Fibroblast of lung (primary cell): ENCODE data around the gene TSPAN5. TPM values are rescaled to one million over a fixed set of nuclear protein-coding genes. Genes with fewer than 3 reads are reported as not detected.

Source experiments
- DNase-seq, 2 donors: peaks; one replicate each; pipeline versions ENCODE4 v3.0.0 to v3.0.0-alpha.2; 2010; ENCODE audit warnings: low read depth in 2 of 2
- H2AFZ ChIP-seq: 2 replicates; pipeline ENCODE4 v1.5.1; 2012; ENCODE audit warnings: low read length, control low read depth, inconsistent platforms
- H3K27ac ChIP-seq: 2 replicates; pipeline ENCODE4 v1.5.1; 2011; ENCODE audit warnings: low read length, control low read depth; ENCODE audit not compliant: insufficient read depth
- H3K27me3 ChIP-seq: 2 replicates; pipeline ENCODE4 v1.5.1; 2011; ENCODE audit warnings: mild to moderate bottlenecking, low read length; ENCODE audit not compliant: control insufficient read depth, insufficient read depth
- H3K36me3 ChIP-seq: 2 replicates; pipeline ENCODE4 v1.5.1; 2011; ENCODE audit warnings: low read length; ENCODE audit not compliant: control insufficient read depth, insufficient read depth
- H3K4me1 ChIP-seq: 2 replicates; pipeline ENCODE4 v1.5.1; 2011; ENCODE audit warnings: low read length; ENCODE audit not compliant: control insufficient read depth, insufficient read depth; ENCODE audit errors: extremely low read depth
- H3K4me2 ChIP-seq: 2 replicates; pipeline ENCODE4 v1.5.1; 2011; ENCODE audit warnings: low read length, control low read depth; ENCODE audit not compliant: insufficient read depth; ENCODE audit errors: extremely low read depth
- H3K4me3 ChIP-seq, 4 experiments: fragments of 200-600 bp in 1 of 4; sonication (generic) in 1 of 4; replicated peaks in 1 of 4; 2 replicates each; pipeline ENCODE4 v1.5.1; 2011 to 2016; ENCODE audit warnings: low read length in 4 of 4, low read depth in 3 of 4, mild to moderate bottlenecking in 3 of 4, control low read depth in 2 of 4, inconsistent platforms in 1 of 4, mixed read lengths in 1 of 4; ENCODE audit not compliant: insufficient read depth in 1 of 4; ENCODE audit errors: control extremely low read depth in 1 of 4
- H3K79me2 ChIP-seq: 2 replicates; pipeline ENCODE4 v1.5.1; 2012; ENCODE audit warnings: mild to moderate bottlenecking, low read length, inconsistent platforms; ENCODE audit not compliant: control insufficient read depth, insufficient read depth
- H3K9ac ChIP-seq: 2 replicates; pipeline ENCODE4 v1.5.1; 2011; ENCODE audit warnings: mild to moderate bottlenecking, low read length, control low read depth; ENCODE audit not compliant: insufficient read depth
- H3K9me3 ChIP-seq: 2 replicates; pipeline ENCODE4 v1.5.1; 2012; ENCODE audit warnings: low read depth, low read length; ENCODE audit not compliant: control insufficient read depth, insufficient read depth
- H4K20me1 ChIP-seq: 2 replicates; pipeline ENCODE4 v1.5.1; 2011; ENCODE audit warnings: low read length; ENCODE audit not compliant: control insufficient read depth, insufficient read depth; ENCODE audit errors: extremely low read depth
- EZH2 ChIP-seq: IDR thresholded peaks from 2 replicates; pipeline ENCODE4 v1.5.1; 2012; ENCODE audit warnings: low read length, control low read depth, mild to moderate bottlenecking; ENCODE audit errors: missing control alignments
- polyA plus RNA-seq, 2 donors: library from polyadenylated mRNA; depleted of rRNA in 1 of 2; stranded (reverse) in 1 of 2; unstranded in 1 of 2; fragments of >200 nt; gene quantifications; 2 replicates each; pipeline ENCODE4 v1.2.1, GENCODE V29; 2011 to 2012; ENCODE audit warnings: missing spikeins in 1 of 2
- total RNA-seq: library from RNA; depleted of rRNA; stranded (reverse); fragments of >200 nt; gene quantifications from 2 replicates; pipeline ENCODE4 v1.2.1, GENCODE V29; 2014
- TF ChIP-seq, protein P1 (sequence below), 2 donors: IDR thresholded peaks in 1 of 2; conservative IDR thresholded peaks in 1 of 2; 1 replicate in 1 of 2; 2 replicates in 1 of 2; pipeline ENCODE4 v1.5.1; 2011 to 2012; ENCODE audit warnings: low read length in 2 of 2, control low read depth in 1 of 2, inconsistent platforms in 1 of 2, low read depth in 1 of 2, mild to moderate bottlenecking in 1 of 2

The TSPAN5 gene
- total and polyA plus RNA-seq, 2 donors (not counting 1 experiment from before 2014, with no cell fraction given) = 109 to 129 TPM

DNA sequence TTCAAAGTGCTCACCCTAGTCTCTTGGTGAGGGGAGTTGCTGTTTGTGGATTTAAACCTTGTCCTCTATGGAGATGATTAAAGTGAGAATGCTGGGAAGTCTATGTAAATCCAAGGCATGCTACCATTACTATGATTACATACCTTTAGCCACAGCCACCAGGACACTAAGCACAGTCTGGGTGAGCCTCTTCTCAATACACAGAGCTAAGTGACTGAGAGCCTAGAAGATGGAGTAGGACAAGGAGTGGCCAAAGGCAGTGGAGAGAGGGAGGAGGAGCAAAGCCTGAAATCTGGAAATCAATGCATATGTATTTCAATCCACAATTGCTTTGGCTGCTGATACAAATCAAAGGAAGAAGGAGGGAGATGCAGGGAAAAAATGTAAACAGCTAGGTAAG lies 12.7 kb upstream of the TSPAN5 start:
- Histone ChIP-seq H3K9ac (no peak overlapping the region), H3K27me3 (no peaks in the 10 kb centered on the region), H3K27ac (no peak overlapping the region)

DNA sequence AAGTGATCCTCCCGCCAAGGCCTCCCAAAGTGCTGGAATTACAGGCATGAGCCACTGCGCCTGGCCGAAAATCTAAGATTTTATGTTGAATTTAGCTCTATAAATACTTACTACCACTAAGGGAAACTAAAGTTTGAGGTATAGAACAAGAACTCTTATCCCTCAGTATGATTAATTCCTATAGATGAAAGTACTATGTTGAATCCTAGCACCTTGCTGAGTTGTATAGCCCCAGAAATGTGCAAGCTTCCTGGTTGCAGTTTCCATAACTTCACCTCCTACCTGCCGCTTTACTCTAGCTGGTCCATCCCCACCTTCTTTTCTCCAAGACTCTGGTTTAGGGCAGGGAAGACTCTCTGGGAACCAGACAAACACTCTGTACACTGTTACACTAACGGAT lies 11.8 kb upstream of the TSPAN5 start:
- no peak overlapping the region for H3K27ac ChIP-seq
- no peak overlapping the region for H2AFZ ChIP-seq
- DNase-seq = no peak
- H3K36me3 ChIP-seq = no peaks in the 10 kb centered on the region
- H4K20me1 ChIP-seq = no peaks in the 10 kb centered on the region
- H3K27me3 ChIP-seq = no peaks in the 10 kb centered on the region
- TF ChIP-seq, protein P1, sequence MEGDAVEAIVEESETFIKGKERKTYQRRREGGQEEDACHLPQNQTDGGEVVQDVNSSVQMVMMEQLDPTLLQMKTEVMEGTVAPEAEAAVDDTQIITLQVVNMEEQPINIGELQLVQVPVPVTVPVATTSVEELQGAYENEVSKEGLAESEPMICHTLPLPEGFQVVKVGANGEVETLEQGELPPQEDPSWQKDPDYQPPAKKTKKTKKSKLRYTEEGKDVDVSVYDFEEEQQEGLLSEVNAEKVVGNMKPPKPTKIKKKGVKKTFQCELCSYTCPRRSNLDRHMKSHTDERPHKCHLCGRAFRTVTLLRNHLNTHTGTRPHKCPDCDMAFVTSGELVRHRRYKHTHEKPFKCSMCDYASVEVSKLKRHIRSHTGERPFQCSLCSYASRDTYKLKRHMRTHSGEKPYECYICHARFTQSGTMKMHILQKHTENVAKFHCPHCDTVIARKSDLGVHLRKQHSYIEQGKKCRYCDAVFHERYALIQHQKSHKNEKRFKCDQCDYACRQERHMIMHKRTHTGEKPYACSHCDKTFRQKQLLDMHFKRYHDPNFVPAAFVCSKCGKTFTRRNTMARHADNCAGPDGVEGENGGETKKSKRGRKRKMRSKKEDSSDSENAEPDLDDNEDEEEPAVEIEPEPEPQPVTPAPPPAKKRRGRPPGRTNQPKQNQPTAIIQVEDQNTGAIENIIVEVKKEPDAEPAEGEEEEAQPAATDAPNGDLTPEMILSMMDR (conservative IDR thresholded peaks at IDR 0.05 in 1 of 2, IDR thresholded peaks at IDR 0.05 in 1 of 2; ENCODE audit: low read depth in 1 of 2, low read length in 2 of 2) = no peak
- no peak for TF ChIP-seq EZH2
- no peak overlapping the region for H3K9ac ChIP-seq
- H3K79me2 ChIP-seq = no peaks in the 10 kb centered on the region
- no peaks in the 10 kb centered on the region for H3K4me1 ChIP-seq
- H3K4me3 ChIP-seq = no peak overlapping the region
- H3K4me2 ChIP-seq = no peak overlapping the region
- no peaks in the 10 kb centered on the region for H3K9me3 ChIP-seq

More for the DNA sequence above, 12.7 kb upstream of the TSPAN5 start:
- no peaks in the 10 kb centered on the region for H4K20me1 ChIP-seq
- H3K36me3 ChIP-seq = no peaks in the 10 kb centered on the region
- no peak overlapping the region for H2AFZ ChIP-seq
- no peaks in the 10 kb centered on the region for H3K9me3 ChIP-seq
- H3K4me1 ChIP-seq = no peaks in the 10 kb centered on the region
- no peak for TF ChIP-seq EZH2
- TF ChIP-seq, protein P1 (conservative IDR thresholded peaks at IDR 0.05 in 1 of 2, IDR thresholded peaks at IDR 0.05 in 1 of 2; ENCODE audit: low read depth in 1 of 2, low read length in 2 of 2) = no peak
- H3K79me2 ChIP-seq = no peaks in the 10 kb centered on the region
- no peak overlapping the region for H3K4me3 ChIP-seq
- no peak for DNase-seq
- H3K4me2 ChIP-seq = no peak overlapping the region

DNA sequence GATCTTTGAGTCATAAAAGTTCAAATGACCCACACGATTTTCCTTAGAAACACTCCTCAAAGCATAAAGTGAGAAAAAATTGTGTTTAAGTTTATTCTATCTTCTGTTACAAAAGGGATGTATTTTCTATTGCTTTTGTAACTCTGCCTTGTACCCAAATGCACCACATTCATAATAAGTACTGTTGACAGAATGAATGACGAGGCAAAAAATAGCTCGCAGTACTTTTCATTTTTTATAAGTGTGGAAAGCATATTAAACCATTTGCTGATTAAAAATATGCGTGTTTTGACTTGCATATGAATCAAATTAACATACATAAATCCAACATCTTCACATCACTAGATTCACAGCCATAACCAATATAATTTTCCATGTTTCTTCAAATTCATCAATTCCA lies 11.2 kb upstream of the TSPAN5 start:
- no peak overlapping the region for H3K4me2 ChIP-seq
- H3K36me3 ChIP-seq = no peaks in the 10 kb centered on the region
- H3K79me2 ChIP-seq = no peaks in the 10 kb centered on the region
- H3K9ac ChIP-seq = no peak overlapping the region
- DNase-seq = no peak
- H3K4me1 ChIP-seq = no peaks in the 10 kb centered on the region
- no peaks in the 10 kb centered on the region for H3K9me3 ChIP-seq
- TF ChIP-seq, protein P1 (conservative IDR thresholded peaks at IDR 0.05 in 1 of 2, IDR thresholded peaks at IDR 0.05 in 1 of 2; ENCODE audit: low read depth in 1 of 2, low read length in 2 of 2) = no peak
- TF ChIP-seq EZH2 = no peak
- H3K4me3 ChIP-seq = no peak overlapping the region
- no peak overlapping the region for H2AFZ ChIP-seq
- no peaks in the 10 kb centered on the region for H4K20me1 ChIP-seq
- H3K27ac ChIP-seq = no peak overlapping the region
- no peaks in the 10 kb centered on the region for H3K27me3 ChIP-seq
